SK-N-SH (cell line): ENCODE measurements around the gene GPSM3. TPM values are rescaled to one million over a fixed set of nuclear protein-coding genes. Genes with fewer than 3 reads are reported as not detected.

Source experiments
- CTCF ChIA-PET: fragments of 300-600, 350-600 bp; formaldehyde crosslinking; extraction: SDS; loops from one replicate; lab custom pipeline; 2021; lab: Yijun Ruan, JAX
- POLR2A ChIA-PET: fragments of 350-600 bp; sonication (Branson Sonifier 250); formaldehyde crosslinking; extraction: SDS; loops from one replicate; lab custom pipeline; 2020; ENCODE audit warnings: antibody characterized with exemption, inconsistent platforms; lab: Yijun Ruan, JAX
- DNase-seq: peaks from one replicate; pipeline ENCODE4 v3.0.0; 2012
- H2AFZ ChIP-seq: fragments of 200-600 bp; sonication (generic); 2 replicates; pipeline ENCODE4 v1.8.1; 2016; ENCODE audit warnings: antibody characterized with exemption, mild to moderate bottlenecking, low read depth
- H3F3A ChIP-seq: fragments of 200-600 bp; sonication (generic); replicated peaks from 2 replicates; pipeline ENCODE3; 2016; ENCODE audit warnings: antibody characterized with exemption, mild to moderate bottlenecking; ENCODE audit not compliant: insufficient read depth
- H3K27ac ChIP-seq, 2 experiments: fragments of 200-500 bp in 1 of 2; fragments of 200-600 bp in 1 of 2; sonication (Bioruptor generic) in 1 of 2; sonication (generic), shearing (Covaris generic) in 1 of 2; 2 replicates each; pipeline versions ENCODE4 v1.5.1 to v1.6.1; 2014 to 2016; ENCODE audit warnings: low read depth in 2 of 2, inconsistent platforms in 1 of 2, low read length in 1 of 2, mild to moderate bottlenecking in 1 of 2, mixed read lengths in 1 of 2
- H3K27me3 ChIP-seq: fragments of 200-600 bp; sonication (generic), shearing (Covaris generic); 2 replicates; pipeline ENCODE4 v1.6.1; 2016; ENCODE audit warnings: mixed run types; ENCODE audit not compliant: insufficient read depth
- H3K36me3 ChIP-seq, 2 experiments: fragments of 200-500 bp in 1 of 2; fragments of 200-600 bp in 1 of 2; sonication (Bioruptor generic) in 1 of 2; sonication (generic) in 1 of 2; replicated peaks in 1 of 2; 2 replicates each; pipeline versions ENCODE3 to v1.5.1; 2014 to 2016; ENCODE audit warnings: low read length in 1 of 2, mild to moderate bottlenecking in 1 of 2; ENCODE audit not compliant: insufficient read depth in 2 of 2, control insufficient read depth in 1 of 2
- H3K4me1 ChIP-seq, 2 experiments: fragments of 200-500 bp in 1 of 2; fragments of 200-600 bp in 1 of 2; sonication (Bioruptor generic) in 1 of 2; sonication (generic), shearing (Covaris generic) in 1 of 2; 2 replicates each; pipeline versions ENCODE4 v1.5.1 to v1.6.1; 2014 to 2016; ENCODE audit warnings: low read depth in 1 of 2, low read length in 1 of 2, mixed run types in 1 of 2; ENCODE audit not compliant: insufficient read depth in 2 of 2, control insufficient read depth in 1 of 2
- H3K4me2 ChIP-seq: fragments of 200-600 bp; sonication (generic), shearing (Covaris generic); 2 replicates; pipeline ENCODE4 v1.6.1; 2017; ENCODE audit warnings: mixed run types
- H3K4me3 ChIP-seq, 2 experiments: fragments of 200-500 bp in 1 of 2; fragments of 200-600 bp in 1 of 2; sonication (Bioruptor generic) in 1 of 2; sonication (generic), shearing (Covaris generic) in 1 of 2; 2 replicates each; pipeline versions ENCODE4 v1.5.1 to v1.8.1; 2014 to 2016; ENCODE audit warnings: low read depth in 2 of 2, inconsistent platforms in 1 of 2, low read length in 1 of 2, mild to moderate bottlenecking in 1 of 2, mixed read lengths in 1 of 2, moderate library complexity in 1 of 2
- H3K79me2 ChIP-seq: fragments of 200-600 bp; sonication (generic); 2 replicates; pipeline ENCODE4 v1.8.1; 2017; ENCODE audit warnings: mild to moderate bottlenecking; ENCODE audit not compliant: insufficient read depth
- H3K9ac ChIP-seq: fragments of 200-600 bp; sonication (generic); 2 replicates; pipeline ENCODE4 v1.6.1; 2017; ENCODE audit warnings: mixed run types
- H3K9me2 ChIP-seq: fragments of 200-600 bp; sonication (generic); 2 replicates; pipeline ENCODE4 v1.6.1; 2017; ENCODE audit warnings: mixed run types
- H3K9me3 ChIP-seq: fragments of 200-600 bp; sonication (generic); 2 replicates; pipeline ENCODE4 v1.6.1; 2017; ENCODE audit warnings: mixed run types, mild to moderate bottlenecking, moderate library complexity
- H4K20me1 ChIP-seq: fragments of 200-600 bp; sonication (generic); 2 replicates; pipeline ENCODE4 v1.6.1; 2017; ENCODE audit warnings: mild to moderate bottlenecking, mixed run types; ENCODE audit not compliant: insufficient read depth
- FOXJ3 ChIP-seq: sonication (generic); formaldehyde crosslinking; IDR thresholded peaks from 2 replicates; pipeline ENCODE4 v1.5.1; 2020; ENCODE audit warnings: mild to moderate bottlenecking, missing genetic modification reagents
- FOXM1 ChIP-seq: IDR thresholded peaks from 2 replicates; pipeline ENCODE4 v1.4.0; 2012; ENCODE audit warnings: low read depth, mild to moderate bottlenecking
- JUND ChIP-seq: IDR thresholded peaks from 2 replicates; pipeline ENCODE4 v1.4.0; 2012
- MEF2A ChIP-seq: IDR thresholded peaks from 2 replicates; pipeline ENCODE4 v1.4.0; 2012; ENCODE audit warnings: low read depth, borderline replicate concordance
- MXI1 ChIP-seq: IDR thresholded peaks from 2 replicates; pipeline ENCODE4 v1.6.1; 2012; ENCODE audit warnings: mild to moderate bottlenecking, low read depth, low read length, improper control_type of control experiment
- NFIC ChIP-seq: IDR thresholded peaks from 2 replicates; pipeline ENCODE4 v1.4.0; 2012; ENCODE audit warnings: borderline replicate concordance
- POLR2AphosphoS5 ChIP-seq: IDR thresholded peaks from 2 replicates; pipeline ENCODE4 v1.6.1; 2012; ENCODE audit warnings: low read depth, low read length
- RAD21 ChIP-seq: IDR thresholded peaks from 2 replicates; pipeline ENCODE4 v1.6.1; 2012; ENCODE audit warnings: mild to moderate bottlenecking, low read length
- SIN3A ChIP-seq: IDR thresholded peaks from 2 replicates; pipeline ENCODE4 v1.6.1; 2012; ENCODE audit warnings: low read depth, mild to moderate bottlenecking, low read length, moderate library complexity, borderline replicate concordance
- TAF1 ChIP-seq: IDR thresholded peaks from 2 replicates; pipeline ENCODE4 v1.6.1; 2012; ENCODE audit warnings: low read depth, mild to moderate bottlenecking, low read length, moderate library complexity, borderline replicate concordance
- WGBS: methylation state at CpG from one replicate; pipeline ENCODE4 v1.1.6; 2017; ENCODE audit warnings: low lambda C conversion rate; 5-methylcytosine and 5-hydroxymethylcytosine counted together
- polyA plus RNA-seq, 3 experiments: library from polyadenylated mRNA; depleted of rRNA; stranded (reverse); fragments of >200 nt; gene quantifications; 2 replicates each; pipeline ENCODE4 v1.2.3, GENCODE V29; 2012
- TF ChIP-seq, protein P1 (sequence below): IDR thresholded peaks from 2 replicates; pipeline ENCODE4 v1.4.0; 2012; ENCODE audit warnings: low read depth, borderline replicate concordance
- TF ChIP-seq, protein P2 (sequence below): IDR thresholded peaks from 2 replicates; pipeline ENCODE4 v1.6.1; 2012; ENCODE audit warnings: mild to moderate bottlenecking, low read depth, low read length, moderate library complexity
- TF ChIP-seq, protein P3 (sequence below): IDR thresholded peaks from 2 replicates; pipeline ENCODE4 v1.4.0; 2012; ENCODE audit warnings: low read depth, borderline replicate concordance

Gene GPSM3
- polyA plus RNA-seq, 1 of the 3 experiments (the other 2 are of a cell fraction) = 1.5 TPM

DNA sequence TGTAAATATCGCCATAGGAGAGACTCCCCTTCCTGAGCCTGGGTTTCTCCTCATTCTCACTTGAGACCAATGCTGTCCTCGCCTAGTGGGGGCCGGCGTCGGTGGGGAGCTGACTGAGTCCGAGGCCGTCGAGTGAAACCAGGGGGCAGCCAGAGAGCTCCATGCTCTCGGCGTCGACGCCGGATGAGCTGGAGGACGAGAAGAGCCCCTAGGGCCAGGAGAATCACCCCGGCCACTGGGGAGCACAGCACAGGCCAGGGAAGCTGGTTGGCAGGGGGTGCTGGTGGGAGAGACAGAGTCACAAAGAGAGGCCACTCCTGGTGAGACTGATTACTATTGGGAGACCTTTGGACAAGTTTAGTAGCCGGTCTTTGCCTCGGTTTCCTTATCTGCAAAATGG is 6.4 kb upstream of the GPSM3 start:
- no peak overlapping the region for H3K4me2 ChIP-seq
- no peaks in the 10 kb centered on the region for H3K9me3 ChIP-seq
- peaks cover 10% of the 10 kb centered on the region for H3F3A ChIP-seq
- no peak overlapping the region for H3K9ac ChIP-seq
- H4K20me1 ChIP-seq = no peaks in the 10 kb centered on the region
- H3K79me2 ChIP-seq = no peaks in the 10 kb centered on the region
- H3K4me1 ChIP-seq = peaks cover 6 to 14% of the 10 kb centered on the region in 2 experiments; a peak in 1 of 4 replicates
- no peak overlapping the region for H3K4me3 ChIP-seq
- no peaks in the 10 kb centered on the region for H3K9me2 ChIP-seq
- CTCF ChIA-PET = interaction anchor here (1.4 kb wide), 1 partner anchor 14 kb away, joined by 3 read pairs; no protein-coding TSS in a partner anchor
- WGBS = 82% methylated on average over 17 of the region's 17 CpGs
- H3K27me3 ChIP-seq = peaks cover 10% of the 10 kb centered on the region; the same call in 1 of the 2 replicates
- POLR2A ChIA-PET = no interaction called here
- H2AFZ ChIP-seq = no peak overlapping the region
- no peaks in the 10 kb centered on the region for H3K36me3 ChIP-seq
- H3K27ac ChIP-seq = no peak overlapping the region
- no peak for DNase-seq
- no peak for TF ChIP-seq POLR2AphosphoS5
- no peak for TF ChIP-seq FOXJ3
- no peak for TF ChIP-seq JUND
- no peak for TF ChIP-seq MXI1
- TF ChIP-seq, protein P1, sequence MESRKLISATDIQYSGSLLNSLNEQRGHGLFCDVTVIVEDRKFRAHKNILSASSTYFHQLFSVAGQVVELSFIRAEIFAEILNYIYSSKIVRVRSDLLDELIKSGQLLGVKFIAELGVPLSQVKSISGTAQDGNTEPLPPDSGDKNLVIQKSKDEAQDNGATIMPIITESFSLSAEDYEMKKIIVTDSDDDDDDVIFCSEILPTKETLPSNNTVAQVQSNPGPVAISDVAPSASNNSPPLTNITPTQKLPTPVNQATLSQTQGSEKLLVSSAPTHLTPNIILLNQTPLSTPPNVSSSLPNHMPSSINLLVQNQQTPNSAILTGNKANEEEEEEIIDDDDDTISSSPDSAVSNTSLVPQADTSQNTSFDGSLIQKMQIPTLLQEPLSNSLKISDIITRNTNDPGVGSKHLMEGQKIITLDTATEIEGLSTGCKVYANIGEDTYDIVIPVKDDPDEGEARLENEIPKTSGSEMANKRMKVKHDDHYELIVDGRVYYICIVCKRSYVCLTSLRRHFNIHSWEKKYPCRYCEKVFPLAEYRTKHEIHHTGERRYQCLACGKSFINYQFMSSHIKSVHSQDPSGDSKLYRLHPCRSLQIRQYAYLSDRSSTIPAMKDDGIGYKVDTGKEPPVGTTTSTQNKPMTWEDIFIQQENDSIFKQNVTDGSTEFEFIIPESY = no peak
- TF ChIP-seq, all 33 proteins: peak for 0

DNA sequence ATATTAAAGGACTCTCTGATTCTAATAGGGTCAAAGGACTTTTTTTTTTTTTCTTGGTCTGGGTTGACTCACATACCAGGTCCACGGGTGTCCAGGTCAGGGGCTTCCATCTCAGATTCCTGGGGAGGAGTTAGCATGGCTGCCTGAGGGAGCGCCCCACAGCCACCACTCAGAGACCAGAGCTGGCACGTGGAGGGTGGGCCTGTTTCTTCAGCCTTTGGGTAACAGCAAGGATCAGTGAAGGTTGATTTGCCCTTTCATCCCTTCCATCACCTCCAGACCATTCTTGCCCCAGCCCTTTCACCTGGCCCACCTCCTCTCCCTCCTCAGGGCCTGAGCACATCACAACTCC is 5.9 kb upstream of the GPSM3 start:
- no peaks in the 10 kb centered on the region for H3K9me3 ChIP-seq
- H3K27ac ChIP-seq = no peak overlapping the region
- 82% methylated on average over 3 of the region's 3 CpGs for WGBS
- H3K36me3 ChIP-seq = no peaks in the 10 kb centered on the region
- no peak overlapping the region for H3K9ac ChIP-seq
- POLR2A ChIA-PET = no interaction called here
- DNase-seq = no peak
- H3K9me2 ChIP-seq = no peaks in the 10 kb centered on the region
- no peak for TF ChIP-seq RAD21
- no peak for TF ChIP-seq FOXM1
- no peak for TF ChIP-seq MEF2A
- TF ChIP-seq, protein P2, sequence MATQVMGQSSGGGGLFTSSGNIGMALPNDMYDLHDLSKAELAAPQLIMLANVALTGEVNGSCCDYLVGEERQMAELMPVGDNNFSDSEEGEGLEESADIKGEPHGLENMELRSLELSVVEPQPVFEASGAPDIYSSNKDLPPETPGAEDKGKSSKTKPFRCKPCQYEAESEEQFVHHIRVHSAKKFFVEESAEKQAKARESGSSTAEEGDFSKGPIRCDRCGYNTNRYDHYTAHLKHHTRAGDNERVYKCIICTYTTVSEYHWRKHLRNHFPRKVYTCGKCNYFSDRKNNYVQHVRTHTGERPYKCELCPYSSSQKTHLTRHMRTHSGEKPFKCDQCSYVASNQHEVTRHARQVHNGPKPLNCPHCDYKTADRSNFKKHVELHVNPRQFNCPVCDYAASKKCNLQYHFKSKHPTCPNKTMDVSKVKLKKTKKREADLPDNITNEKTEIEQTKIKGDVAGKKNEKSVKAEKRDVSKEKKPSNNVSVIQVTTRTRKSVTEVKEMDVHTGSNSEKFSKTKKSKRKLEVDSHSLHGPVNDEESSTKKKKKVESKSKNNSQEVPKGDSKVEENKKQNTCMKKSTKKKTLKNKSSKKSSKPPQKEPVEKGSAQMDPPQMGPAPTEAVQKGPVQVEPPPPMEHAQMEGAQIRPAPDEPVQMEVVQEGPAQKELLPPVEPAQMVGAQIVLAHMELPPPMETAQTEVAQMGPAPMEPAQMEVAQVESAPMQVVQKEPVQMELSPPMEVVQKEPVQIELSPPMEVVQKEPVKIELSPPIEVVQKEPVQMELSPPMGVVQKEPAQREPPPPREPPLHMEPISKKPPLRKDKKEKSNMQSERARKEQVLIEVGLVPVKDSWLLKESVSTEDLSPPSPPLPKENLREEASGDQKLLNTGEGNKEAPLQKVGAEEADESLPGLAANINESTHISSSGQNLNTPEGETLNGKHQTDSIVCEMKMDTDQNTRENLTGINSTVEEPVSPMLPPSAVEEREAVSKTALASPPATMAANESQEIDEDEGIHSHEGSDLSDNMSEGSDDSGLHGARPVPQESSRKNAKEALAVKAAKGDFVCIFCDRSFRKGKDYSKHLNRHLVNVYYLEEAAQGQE = no peak
- no peak for TF ChIP-seq NFIC
- no peak for TF ChIP-seq TAF1
- TF ChIP-seq, protein P3, sequence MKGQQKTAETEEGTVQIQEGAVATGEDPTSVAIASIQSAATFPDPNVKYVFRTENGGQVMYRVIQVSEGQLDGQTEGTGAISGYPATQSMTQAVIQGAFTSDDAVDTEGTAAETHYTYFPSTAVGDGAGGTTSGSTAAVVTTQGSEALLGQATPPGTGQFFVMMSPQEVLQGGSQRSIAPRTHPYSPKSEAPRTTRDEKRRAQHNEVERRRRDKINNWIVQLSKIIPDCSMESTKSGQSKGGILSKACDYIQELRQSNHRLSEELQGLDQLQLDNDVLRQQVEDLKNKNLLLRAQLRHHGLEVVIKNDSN = no peak
- no peak for TF ChIP-seq MXI1
- TF ChIP-seq SIN3A = no peak
- peaks cover 13% of the 10 kb centered on the region for H3F3A ChIP-seq
- H3K4me2 ChIP-seq = no peak overlapping the region
- H3K4me3 ChIP-seq = no peak overlapping the region
- H3K79me2 ChIP-seq = no peaks in the 10 kb centered on the region
- peaks cover 6 to 14% of the 10 kb centered on the region in 2 experiments; a peak in 1 of 4 replicates for H3K4me1 ChIP-seq
- H3K27me3 ChIP-seq = peaks cover 5% of the 10 kb centered on the region; the same call in 1 of the 2 replicates
- H2AFZ ChIP-seq = no peak overlapping the region
- CTCF ChIA-PET = interaction anchor here (0.6 kb wide), 1 partner anchor 268 kb away, joined by 3 read pairs; no protein-coding TSS in a partner anchor
- H4K20me1 ChIP-seq = no peaks in the 10 kb centered on the region
